NCI-H2196 treated with DMSO at 0.1 percent for 48 hours (cell line): ENCODE data around the gene CRYBB2.
A peak's percentile ranks its signal among the peaks of the same experiment; 100 is the strongest.
"Not testable (repeated sequence)": the region's sequence is repeated elsewhere in the genome, so short reads cannot be mapped to it uniquely, and the experiment has no call there.

Experiments
- DNase-seq: peaks from one replicate; lab custom pipeline; 2025; ENCODE audit not compliant: unreplicated experiment; lab: John Stamatoyannopoulos, UW

The CRYBB2 gene

DNA sequence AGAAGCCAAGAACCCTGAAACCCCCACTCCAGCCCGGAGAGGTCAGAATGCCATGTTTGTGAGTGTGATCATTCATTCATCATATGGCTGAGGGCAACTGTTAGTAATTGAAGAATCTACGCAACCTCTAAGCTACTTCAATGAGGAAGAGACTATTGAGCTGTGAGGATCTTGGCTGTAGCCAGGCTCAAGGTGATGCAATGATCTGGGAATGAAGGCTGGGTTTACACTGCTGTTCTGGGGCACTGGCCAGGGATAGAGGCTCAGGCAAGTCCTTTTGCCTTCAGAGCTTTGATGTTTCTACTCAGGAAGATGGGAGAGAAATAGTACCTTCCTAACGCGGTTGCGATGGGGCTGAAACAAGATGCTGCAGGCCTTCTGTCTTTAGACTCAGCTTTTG lies 12.9 kb downstream of the CRYBB2 start:
- no peak for DNase-seq

DNA sequence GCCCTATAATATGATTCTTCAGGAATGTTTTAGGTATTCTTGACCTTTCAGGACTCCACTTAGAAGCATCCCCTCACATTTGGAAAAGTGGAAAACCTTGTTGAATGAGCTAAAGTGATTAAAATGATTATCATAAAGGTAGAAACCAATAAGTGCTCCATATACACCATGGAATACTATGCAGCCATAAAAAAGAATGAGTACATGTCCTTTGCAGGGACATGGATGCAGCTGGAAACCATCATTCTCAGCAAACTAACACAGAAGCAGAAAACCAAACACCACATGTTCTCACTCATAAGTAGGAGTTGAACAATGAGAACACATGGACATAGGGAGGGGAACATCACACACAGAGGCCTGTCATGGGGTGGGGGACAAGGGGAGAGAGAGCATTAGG lies 14.3 kb downstream of the CRYBB2 start:
- DNase-seq, result not testable (repeated sequence)

DNA sequence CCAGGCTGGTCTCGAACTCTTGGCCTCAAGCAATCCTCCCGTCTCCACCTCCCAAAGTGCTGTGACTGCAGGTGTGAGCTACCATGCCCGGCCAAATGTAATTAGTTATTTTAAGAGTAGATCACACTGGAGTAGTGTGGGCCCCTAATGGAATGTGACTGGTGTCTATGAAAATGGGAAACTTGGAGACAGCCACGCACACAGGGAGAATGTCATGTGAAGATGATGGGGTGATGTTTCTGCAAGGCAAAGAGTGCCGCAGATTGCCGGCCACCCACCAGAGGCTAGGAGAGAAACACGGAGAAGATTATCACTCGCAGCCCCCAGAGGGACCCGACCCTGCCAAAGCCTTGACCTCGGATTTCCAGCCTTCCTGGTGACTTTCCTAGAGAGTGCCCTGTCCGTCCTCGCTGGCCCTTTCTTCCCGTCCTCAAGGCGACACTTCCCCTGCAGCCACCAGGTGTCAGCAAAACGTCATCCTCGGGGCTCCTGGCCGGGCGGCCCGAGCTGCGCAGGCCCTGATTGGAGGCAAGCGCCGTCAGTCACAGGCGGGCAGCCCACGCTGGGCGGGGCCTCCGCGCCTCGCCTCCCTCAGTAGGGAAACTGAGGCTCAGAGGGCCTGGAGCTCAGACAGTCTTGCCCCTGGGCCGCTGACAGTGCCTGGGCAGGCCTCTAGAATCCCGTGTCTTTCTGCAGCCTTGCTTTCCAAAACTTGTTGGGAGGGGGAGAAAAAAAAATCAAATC lies 16.3 kb downstream of the CRYBB2 start:
- peak; percentile 24 for DNase-seq

DNA sequence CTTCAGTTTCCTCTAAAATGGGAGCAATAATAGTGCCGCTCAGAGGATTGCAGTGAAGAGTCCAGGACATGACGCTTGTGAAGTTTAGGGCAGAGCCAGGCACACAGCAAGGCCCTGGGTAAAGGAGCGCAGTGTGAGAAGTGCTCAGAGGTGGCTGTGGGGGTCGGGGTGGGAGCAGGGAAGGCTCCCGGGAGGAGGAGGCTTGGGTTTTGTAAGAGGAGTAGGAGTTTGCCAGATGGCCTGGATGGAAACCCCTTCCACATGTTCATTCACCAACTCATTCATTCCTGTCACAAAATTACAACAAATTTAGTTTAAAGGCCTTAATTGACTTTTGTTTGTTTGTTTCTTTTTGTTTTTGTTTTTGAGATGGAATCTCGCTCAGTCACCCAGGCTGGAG lies 17.0 kb downstream of the CRYBB2 start:
- no peak for DNase-seq

DNA sequence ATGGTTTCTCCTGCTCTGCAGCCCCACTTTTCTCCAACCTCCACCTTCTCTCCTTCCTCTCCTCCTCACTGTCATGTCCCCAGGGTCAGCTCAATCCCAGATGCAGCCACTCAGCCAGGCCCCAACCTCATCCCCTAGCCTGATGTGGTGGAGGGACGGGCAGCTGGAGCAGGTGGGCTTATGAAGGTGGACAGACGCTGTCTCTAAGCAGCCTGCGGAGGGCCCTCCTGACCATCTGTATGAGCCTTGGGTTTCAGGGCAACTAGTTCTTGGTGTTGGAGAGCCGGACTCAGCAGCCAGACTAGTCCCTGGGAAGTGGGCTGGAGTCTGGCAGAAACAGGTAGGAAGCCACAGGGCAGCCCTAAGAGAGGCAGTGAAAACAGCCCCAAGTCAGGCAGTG lies 18.1 kb downstream of the CRYBB2 start:
- DNase-seq, result no peak

DNA sequence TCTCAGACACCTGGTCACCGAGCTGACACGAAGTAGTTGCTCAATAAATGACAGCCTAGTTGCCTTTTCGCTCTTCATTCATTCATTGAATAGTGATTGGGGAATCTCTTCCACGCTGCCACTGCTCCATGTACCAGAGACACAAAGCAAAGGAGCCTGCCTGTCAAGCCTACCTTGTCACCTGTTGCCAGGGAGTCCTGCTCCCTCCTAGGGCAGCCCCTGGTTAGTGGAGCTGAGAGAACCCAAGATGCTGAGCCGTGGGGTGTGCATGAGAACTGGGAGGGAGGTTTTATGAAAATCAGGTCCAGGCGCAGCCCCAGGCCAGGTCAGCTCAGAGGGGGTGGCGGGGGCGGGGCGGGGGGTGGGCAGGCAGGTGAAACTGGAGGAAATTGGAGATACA lies 18.6 kb downstream of the CRYBB2 start:
- not testable (repeated sequence) for DNase-seq

DNA sequence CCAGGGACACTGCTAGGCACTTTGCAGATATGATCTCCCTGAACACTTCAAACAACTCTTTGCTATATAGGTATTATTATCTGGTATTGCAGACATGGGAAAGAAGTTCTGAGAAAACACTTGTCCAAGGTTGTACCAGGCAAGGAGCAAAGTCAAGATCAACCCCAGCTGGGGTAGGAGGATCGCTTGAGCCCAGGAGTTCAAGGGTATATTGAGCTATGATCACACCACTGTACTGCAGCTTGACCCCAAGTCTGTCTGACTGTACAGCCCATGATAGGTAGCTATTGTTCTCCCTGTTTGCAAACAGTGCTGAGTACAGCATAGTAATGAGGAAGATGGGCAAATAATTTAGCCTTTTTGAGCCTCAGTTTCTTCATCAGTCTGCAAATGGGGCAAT lies 35.7 kb downstream of the CRYBB2 start:
- DNase-seq, result not testable (repeated sequence)

DNA sequence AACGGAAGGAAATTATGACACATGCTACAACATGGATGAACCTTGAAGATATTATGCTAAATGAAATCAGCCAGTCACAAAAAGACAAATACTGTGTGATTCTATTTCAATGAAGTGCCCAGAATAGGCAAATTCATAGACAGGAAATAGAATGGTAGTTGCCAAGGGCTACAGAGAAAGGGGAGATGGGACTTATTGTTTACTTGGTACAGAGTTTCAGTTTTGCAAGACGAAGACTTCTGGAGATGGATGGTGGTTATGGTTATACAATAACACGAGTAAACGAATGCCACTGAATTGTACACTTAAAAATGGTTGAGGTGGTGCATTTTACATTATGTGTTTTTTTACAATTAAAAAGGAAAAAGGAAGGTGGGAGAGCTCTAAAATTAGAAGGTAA lies 48.1 kb downstream of the CRYBB2 start:
- not testable (repeated sequence) for DNase-seq

DNA sequence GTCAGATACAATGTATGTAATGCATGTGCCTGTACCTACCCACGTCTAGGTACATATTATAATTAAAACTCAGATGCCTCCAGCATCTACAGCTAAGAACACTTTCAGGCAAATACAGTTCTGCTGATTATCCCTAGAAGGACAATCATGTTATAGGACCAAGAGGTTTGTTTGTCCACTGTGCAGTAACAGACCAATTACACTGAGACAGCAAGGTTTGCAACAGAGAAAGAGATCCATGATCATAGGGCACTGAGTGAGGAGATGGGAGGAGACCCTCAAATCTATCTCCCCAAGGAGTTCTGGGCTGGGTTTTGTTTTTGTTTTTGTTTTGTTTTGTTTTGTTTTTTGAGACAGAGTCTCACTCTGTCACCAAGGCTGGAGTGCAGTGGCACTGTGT lies 49.5 kb downstream of the CRYBB2 start:
- DNase-seq, result not testable (repeated sequence)

DNA sequence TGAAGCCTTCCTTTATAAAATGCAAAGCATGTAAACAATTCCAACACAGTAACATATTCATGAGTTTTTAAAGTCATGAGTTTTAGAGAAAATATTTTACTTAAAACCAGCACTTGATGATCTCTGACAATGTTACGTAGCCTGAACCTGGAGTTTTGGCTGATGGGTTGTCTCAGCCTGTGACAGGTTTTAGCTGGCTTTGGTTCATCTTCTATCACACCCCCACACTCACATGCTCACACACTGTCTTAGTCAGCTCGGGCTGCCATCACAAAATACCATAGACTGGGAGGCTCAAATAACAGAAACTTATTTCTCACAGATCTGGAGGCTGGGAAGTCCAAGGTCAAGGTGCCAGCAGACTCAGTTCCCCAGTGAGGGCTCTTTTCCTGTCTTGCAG lies 50.6 kb downstream of the CRYBB2 start:
- not testable (repeated sequence) for DNase-seq

DNA sequence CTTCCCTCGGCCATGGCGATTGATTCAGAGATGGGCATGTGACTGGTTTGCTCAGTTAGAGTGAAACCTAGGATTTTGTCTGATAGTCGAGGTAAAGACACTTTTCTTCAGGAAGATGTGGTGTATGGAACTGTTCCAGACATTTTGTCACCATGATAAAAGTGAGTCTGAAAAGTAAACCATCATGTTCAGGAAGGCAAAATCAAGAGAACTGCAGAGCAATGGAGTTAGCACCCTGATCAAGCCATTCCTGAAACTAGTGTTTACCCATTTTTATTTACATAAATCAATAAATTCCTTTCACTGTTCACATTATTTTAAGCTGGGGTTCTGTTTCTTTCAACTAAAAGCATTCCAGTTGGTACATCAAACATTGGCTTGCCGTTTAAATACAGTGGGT lies 53.8 kb downstream of the CRYBB2 start:
- not testable (repeated sequence) for DNase-seq

DNA sequence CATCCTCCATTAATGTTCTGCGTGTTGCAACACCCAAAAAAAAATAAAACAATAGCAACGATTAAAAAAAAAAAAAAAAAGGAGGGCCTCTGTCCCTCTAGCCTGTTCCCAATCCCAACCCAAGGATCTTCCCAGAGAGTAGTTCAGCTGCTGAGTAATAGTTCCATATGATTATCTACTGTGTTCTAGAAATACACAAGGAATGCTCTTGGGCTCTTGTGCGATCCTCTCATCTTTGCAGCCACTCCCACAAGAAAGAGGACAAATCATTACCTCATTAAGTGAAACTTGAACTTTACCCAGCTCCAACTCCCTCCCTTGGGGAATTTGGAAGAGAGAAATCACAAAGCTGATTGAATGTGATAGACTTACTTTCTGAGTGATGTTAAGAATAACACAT lies 54.5 kb downstream of the CRYBB2 start:
- not testable (repeated sequence) for DNase-seq

DNA sequence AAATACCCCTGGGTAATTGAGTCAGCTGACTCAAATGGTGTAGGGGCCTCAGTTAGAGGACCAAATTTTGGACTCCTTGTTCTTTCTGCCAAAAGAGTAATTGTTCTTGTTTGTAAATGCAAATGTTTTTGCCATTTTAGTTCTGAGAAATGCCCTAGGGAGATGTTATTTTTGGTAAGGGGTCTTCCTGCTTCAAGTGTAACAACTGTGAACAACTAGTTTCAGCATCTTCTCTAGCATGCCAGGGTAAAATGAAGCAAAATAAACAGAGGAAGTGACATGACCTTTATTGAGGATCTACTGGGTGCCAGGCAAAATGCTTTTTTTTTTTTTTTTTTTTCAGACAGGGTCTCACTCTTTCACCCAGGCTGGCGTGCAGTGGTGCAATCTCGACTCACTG lies 60.7 kb downstream of the CRYBB2 start:
- not testable (repeated sequence) for DNase-seq
